ENCODE data around the gene ERN2.
"Not testable (repeated sequence)": the region's sequence is repeated elsewhere in the genome, so short reads cannot be mapped to it uniquely, and the experiment has no call there.

ERN2 gene

GRCh38 chr16:23712976-23713375, at the start of gene ERN2:
Gene ERN2 (minus strand): TSS chr16:23713222. CDS start chr16:23713187, 35 bp downstream.
- no peak within 1 kb of the TSS for H3K4me3 ChIP-seq (ENCODE audit: low read depth, low read length)
- TF ChIP-seq, protein P1, sequence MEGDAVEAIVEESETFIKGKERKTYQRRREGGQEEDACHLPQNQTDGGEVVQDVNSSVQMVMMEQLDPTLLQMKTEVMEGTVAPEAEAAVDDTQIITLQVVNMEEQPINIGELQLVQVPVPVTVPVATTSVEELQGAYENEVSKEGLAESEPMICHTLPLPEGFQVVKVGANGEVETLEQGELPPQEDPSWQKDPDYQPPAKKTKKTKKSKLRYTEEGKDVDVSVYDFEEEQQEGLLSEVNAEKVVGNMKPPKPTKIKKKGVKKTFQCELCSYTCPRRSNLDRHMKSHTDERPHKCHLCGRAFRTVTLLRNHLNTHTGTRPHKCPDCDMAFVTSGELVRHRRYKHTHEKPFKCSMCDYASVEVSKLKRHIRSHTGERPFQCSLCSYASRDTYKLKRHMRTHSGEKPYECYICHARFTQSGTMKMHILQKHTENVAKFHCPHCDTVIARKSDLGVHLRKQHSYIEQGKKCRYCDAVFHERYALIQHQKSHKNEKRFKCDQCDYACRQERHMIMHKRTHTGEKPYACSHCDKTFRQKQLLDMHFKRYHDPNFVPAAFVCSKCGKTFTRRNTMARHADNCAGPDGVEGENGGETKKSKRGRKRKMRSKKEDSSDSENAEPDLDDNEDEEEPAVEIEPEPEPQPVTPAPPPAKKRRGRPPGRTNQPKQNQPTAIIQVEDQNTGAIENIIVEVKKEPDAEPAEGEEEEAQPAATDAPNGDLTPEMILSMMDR (IDR thresholded peaks at IDR 0.05; ENCODE audit: borderline replicate concordance, insufficient read depth, low read depth, low read length), result no peak

DNA sequence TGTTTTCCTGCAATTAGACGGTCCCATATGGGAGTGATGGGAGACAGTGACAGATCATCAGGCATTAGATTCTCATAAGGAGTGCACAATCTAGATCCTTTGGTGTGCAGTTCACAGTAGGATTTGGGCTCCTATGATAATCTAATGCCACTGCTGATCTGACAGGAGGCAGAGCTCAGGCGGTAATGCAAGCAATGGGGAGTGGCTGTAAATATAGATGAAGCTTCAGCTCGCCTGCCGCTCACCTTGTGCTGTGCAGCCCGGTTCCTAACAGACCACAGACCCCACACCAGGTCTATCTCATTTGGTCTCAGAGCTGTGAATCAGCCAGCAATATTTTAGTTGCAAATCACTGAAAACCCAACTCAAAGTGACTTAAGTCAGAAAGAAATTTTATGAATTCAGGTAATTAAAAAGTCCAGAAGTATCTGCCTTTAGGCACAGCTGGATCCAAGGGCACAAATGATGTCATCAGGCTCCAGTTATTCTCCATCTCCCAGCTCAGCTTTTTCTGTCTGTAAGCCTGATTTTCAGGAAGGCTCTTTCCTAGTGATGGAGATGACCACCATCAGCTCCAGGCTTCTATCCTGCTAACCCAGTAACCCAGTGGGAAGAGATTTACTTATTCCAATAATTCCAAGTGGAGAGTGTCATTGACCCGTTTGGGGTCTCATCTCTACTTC, 45.1 kb upstream of the ERN2 start:
- TF ChIP-seq, protein P1 (IDR thresholded peaks at IDR 0.05; ENCODE audit: borderline replicate concordance, insufficient read depth, low read depth, low read length), result no peak
- no peak overlapping the region for H3K4me3 ChIP-seq (ENCODE audit: low read depth, low read length)

- no peak overlapping the region for H3K4me3 ChIP-seq (ENCODE audit: low read depth, low read length)
- TF ChIP-seq, protein P1 (IDR thresholded peaks at IDR 0.05; ENCODE audit: borderline replicate concordance, insufficient read depth, low read depth, low read length), result no peak
These were observed 44.1 kb upstream of the ERN2 start for GRCh38 chr16:23757116-23757515.

- H3K4me3 ChIP-seq (ENCODE audit: low read depth, low read length), result no peak overlapping the region
- TF ChIP-seq, protein P1 (IDR thresholded peaks at IDR 0.05; ENCODE audit: borderline replicate concordance, insufficient read depth, low read depth, low read length), result no peak
These were observed 42.4 kb upstream of the ERN2 start for GRCh38 chr16:23755484-23755809.

DNA sequence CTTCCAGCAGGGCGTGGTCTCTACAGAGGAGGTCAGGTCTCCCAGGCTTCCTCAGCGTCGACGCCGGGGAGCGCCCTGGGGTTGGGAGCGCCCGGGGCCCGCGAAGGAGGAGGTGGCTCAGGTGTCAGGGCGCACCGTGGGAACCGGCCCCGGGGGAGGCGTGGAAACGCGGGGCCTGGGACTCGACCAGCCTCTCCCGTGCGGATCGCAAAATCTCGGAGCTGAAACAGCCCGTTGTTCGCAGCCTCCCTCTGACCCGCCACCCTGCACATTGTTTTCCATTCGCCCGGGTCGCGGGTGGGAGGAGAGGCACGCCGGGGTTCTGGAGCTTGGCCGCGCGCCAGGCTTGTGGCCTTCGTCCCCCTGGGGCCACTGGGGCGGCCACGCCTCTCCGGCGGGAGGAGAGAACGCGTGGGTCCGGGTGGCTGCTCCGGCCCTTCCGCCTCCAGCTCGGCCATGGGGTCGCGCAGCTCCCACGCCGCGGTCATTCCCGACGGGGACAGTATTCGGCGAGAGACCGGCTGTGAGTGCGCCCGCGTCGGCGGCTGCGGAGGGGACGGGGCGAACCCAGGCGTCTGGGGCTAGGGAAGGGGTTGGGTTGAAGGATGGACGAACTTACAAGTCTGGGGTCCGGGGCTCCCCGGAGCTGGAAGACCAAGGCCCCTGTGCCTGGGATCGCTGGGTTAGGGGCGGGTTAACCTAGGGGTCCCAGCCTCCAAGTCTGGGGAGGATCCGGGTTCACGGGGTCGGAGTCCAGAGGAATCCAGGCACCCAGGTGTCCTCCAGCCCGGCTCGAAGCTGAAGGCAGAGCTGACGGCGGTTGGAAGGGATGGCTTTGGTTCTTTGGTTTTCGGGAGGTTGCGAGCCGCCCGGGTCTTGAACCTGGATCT, 41.8 kb upstream of the ERN2 start, which contains the start of gene CHP2:
TSS of gene CHP2 (plus strand) at position 433 of the 890 bp plus-strand sequence. CDS start at position 457, 24 bp downstream.
- TF ChIP-seq, protein P1 (IDR thresholded peaks at IDR 0.05; ENCODE audit: borderline replicate concordance, insufficient read depth, low read depth, low read length), result no peak
- H3K4me3 ChIP-seq (ENCODE audit: low read depth, low read length), result no peak within 1 kb of the TSS

GRCh38 chr16:23753908-23754593, 41.0 kb upstream of the ERN2 start:
- H3K4me3 ChIP-seq (ENCODE audit: low read depth, low read length), result no peak overlapping the region
- TF ChIP-seq, protein P1 (IDR thresholded peaks at IDR 0.05; ENCODE audit: borderline replicate concordance, insufficient read depth, low read depth, low read length), result no peak

DNA sequence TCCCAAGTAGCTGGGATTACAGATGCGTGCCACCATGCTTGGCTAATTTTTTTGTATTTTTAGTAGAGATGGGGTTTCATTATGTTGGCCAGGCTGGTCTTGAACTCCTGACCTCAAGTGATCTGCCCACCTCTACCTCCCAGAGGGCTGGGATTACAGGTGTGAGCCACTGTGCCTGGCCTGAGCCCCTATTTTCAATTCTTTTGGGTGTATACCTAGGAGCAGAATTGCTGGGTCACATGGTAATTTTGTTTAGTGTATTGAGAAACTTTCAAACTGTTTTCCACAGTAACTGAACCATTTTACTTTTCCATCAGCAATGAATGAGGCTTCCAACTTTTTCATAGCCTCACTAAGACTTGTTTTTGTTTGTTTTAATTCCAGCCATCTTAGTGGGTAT, 38.0 kb upstream of the ERN2 start:
- not testable (repeated sequence) for H3K4me3 ChIP-seq (ENCODE audit: low read depth, low read length)
